Upper lobe of left lung (tissue), 4 donors: ENCODE data around the gene JUP.

ENCODE experiments used
- POLR2A ChIP-seq, 4 donors: fragments of 450-650 bp; IDR thresholded peaks; one replicate each; pipeline ENCODE4 v1.5.1; 2016 to 2017; ENCODE audit warnings: antibody characterized with exemption in 4 of 4, mild to moderate bottlenecking in 2 of 4
- POLR2AphosphoS5 ChIP-seq, 2 donors: sonication (generic); formaldehyde crosslinking; IDR thresholded peaks; one replicate each; pipeline ENCODE4 v1.5.1; 2017; ENCODE audit warnings: antibody characterized with exemption in 2 of 2
- TF ChIP-seq, protein P1 (sequence below), 6 experiments: fragments of 450-650 bp in 4 of 6; fragments of 200-600 bp in 2 of 6; sonication (generic) in 2 of 6; IDR thresholded peaks; one replicate each; pipeline ENCODE4 v1.5.1; 2016 to 2019; ENCODE audit warnings: antibody characterized with exemption in 6 of 6

- TF ChIP-seq, protein P1, sequence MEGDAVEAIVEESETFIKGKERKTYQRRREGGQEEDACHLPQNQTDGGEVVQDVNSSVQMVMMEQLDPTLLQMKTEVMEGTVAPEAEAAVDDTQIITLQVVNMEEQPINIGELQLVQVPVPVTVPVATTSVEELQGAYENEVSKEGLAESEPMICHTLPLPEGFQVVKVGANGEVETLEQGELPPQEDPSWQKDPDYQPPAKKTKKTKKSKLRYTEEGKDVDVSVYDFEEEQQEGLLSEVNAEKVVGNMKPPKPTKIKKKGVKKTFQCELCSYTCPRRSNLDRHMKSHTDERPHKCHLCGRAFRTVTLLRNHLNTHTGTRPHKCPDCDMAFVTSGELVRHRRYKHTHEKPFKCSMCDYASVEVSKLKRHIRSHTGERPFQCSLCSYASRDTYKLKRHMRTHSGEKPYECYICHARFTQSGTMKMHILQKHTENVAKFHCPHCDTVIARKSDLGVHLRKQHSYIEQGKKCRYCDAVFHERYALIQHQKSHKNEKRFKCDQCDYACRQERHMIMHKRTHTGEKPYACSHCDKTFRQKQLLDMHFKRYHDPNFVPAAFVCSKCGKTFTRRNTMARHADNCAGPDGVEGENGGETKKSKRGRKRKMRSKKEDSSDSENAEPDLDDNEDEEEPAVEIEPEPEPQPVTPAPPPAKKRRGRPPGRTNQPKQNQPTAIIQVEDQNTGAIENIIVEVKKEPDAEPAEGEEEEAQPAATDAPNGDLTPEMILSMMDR (IDR thresholded peaks at IDR 0.05), result no peak
- TF ChIP-seq POLR2AphosphoS5 (IDR thresholded peaks at IDR 0.05) (no peak), POLR2A (IDR thresholded peaks at IDR 0.05) (no peak)
Observed at GRCh38 chr17:41717408-41718286, 68.9 kb downstream of the JUP start.
